Measurements from ENCODE around the gene IGFL1.
"Not testable (repeated sequence)": the region's sequence is repeated elsewhere in the genome, so short reads cannot be mapped to it uniquely, and the experiment has no call there.

The IGFL1 gene

DNA sequence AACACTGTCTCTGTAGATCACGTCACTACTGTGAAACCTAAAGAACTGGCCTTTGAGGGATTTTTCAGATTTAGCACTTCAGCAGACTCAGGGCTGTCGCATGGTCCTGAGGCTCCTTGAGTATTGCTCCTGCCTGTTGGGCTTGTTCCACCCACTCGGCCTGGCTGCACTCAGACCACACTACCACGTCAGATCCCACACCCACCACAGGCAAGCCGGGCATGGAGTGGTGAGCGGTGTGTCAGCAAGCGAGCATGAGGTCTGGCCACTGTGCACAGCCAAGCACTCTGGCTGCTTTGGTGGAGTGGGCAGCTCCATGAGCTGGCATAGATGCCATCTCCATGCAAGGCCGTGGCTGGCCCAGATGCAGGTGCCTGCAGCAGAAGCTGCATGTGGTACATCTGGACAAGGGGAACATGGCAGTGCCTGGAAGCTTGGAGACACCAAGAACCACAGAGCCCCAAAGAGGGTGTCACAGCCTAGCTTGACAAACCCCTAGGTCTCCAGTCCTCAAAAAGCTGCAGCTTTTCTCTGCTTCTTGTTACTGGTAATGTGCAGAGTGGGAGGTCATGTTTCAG is 9.4 kb upstream of the IGFL1 start:
- H3K36me3 ChIP-seq (ENCODE audit: control insufficient read depth in 1 of 2, insufficient read depth in 2 of 2, low read length in 2 of 2), result no peaks in the 10 kb centered on the region
- no peak overlapping the region for H3K27ac ChIP-seq (ENCODE audit: low read depth, low read length)
- no peak overlapping the region for H4K12ac ChIP-seq (ENCODE audit: low read depth, low read length)
- no peak overlapping the region for H3K4me2 ChIP-seq (ENCODE audit: low read length)
- no peak overlapping the region for H2BK5ac ChIP-seq (ENCODE audit: low read depth, low read length, poor library complexity)
- no peak overlapping the region for H4K91ac ChIP-seq (ENCODE audit: low read depth, low read length)
- H2BK120ac ChIP-seq (ENCODE audit: insufficient read depth, low read length, poor library complexity), result no peak overlapping the region
- H2BK12ac ChIP-seq (ENCODE audit: low read length), result no peak overlapping the region
- no peak overlapping the region for H3K9ac ChIP-seq (ENCODE audit: low read length)
- no peak overlapping the region for H3K23ac ChIP-seq (ENCODE audit: low read length)
- no peak overlapping the region for H2AFZ ChIP-seq (ENCODE audit: insufficient read depth, low read length, poor library complexity)
- no peak overlapping the region for H3K4me3 ChIP-seq (ENCODE audit: low read depth, low read length)
- no peaks in the 10 kb centered on the region for H3K27me3 ChIP-seq (ENCODE audit: insufficient read depth, low read length)
- H4K8ac ChIP-seq (ENCODE audit: low read depth, low read length), result no peak overlapping the region
- no peak for DNase-seq
- H3K9me3 ChIP-seq (ENCODE audit: insufficient read depth, low read depth, low read length), result no peaks in the 10 kb centered on the region
- H3K79me1 ChIP-seq (ENCODE audit: low read length), result no peaks in the 10 kb centered on the region
- no peak overlapping the region for H3K18ac ChIP-seq (ENCODE audit: low read length)
- H3K4ac ChIP-seq (ENCODE audit: low read depth, low read length), result no peak overlapping the region
- no CpG with 5 or more reads among the region's 8 CpGs for WGBS (ENCODE audit: extremely low coverage, insufficient coverage, insufficient read length)
- no peak overlapping the region for H2AK5ac ChIP-seq (ENCODE audit: low read length)
- H3K79me2 ChIP-seq (ENCODE audit: control insufficient read depth, insufficient read depth, low read length, poor library complexity), result no peaks in the 10 kb centered on the region
- H3K4me1 ChIP-seq (ENCODE audit: control insufficient read depth in 1 of 2, insufficient read depth in 2 of 2, low read length in 2 of 2), result peaks cover 0 to 6% of the 10 kb centered on the region in 2 experiments
- H3K14ac ChIP-seq (ENCODE audit: low read length), result no peak overlapping the region

DNA sequence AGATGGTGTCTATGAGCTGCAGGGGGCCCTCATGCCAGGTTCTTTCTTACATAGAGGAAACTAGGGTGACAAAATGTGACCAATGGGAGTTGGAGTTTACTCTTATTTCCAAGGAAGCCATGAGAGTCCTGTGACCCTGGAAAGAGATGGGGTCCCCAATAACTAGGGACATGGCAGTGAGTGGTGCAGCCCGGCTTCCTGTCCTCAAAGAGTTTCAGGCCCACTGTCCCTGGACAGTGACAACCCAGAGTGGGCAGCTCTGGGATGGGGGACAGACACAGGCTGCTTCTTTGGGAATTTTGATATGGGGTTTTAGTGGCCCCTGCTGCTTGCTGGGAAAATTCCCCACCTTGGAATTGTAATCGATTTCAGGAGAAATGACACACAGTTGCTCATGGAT is 8.4 kb upstream of the IGFL1 start:
- no peak overlapping the region for H4K8ac ChIP-seq (ENCODE audit: low read depth, low read length)
- no peak overlapping the region for H2AFZ ChIP-seq (ENCODE audit: insufficient read depth, low read length, poor library complexity)
- peaks cover 5 to 12% of the 10 kb centered on the region in 2 experiments for H3K4me1 ChIP-seq (ENCODE audit: control insufficient read depth in 1 of 2, insufficient read depth in 2 of 2, low read length in 2 of 2)
- no peak overlapping the region for H2BK12ac ChIP-seq (ENCODE audit: low read length)
- no peak overlapping the region for H2BK120ac ChIP-seq (ENCODE audit: insufficient read depth, low read length, poor library complexity)
- H3K79me2 ChIP-seq (ENCODE audit: control insufficient read depth, insufficient read depth, low read length, poor library complexity), result no peaks in the 10 kb centered on the region
- H4K12ac ChIP-seq (ENCODE audit: low read depth, low read length), result no peak overlapping the region
- H3K23ac ChIP-seq (ENCODE audit: low read length), result no peak overlapping the region
- no peak overlapping the region for H3K14ac ChIP-seq (ENCODE audit: low read length)
- H3K4ac ChIP-seq (ENCODE audit: low read depth, low read length), result no peak overlapping the region
- H3K9ac ChIP-seq (ENCODE audit: low read length), result no peak overlapping the region
- DNase-seq, result no peak
- no peaks in the 10 kb centered on the region for H3K79me1 ChIP-seq (ENCODE audit: low read length)
- H4K91ac ChIP-seq (ENCODE audit: low read depth, low read length), result no peak overlapping the region
- no peaks in the 10 kb centered on the region for H3K9me3 ChIP-seq (ENCODE audit: insufficient read depth, low read depth, low read length)
- no CpG with 5 or more reads among the region's 2 CpGs for WGBS (ENCODE audit: extremely low coverage, insufficient coverage, insufficient read length)
- no peak overlapping the region for H2AK5ac ChIP-seq (ENCODE audit: low read length)
- no peak overlapping the region for H3K27ac ChIP-seq (ENCODE audit: low read depth, low read length)
- no peak overlapping the region for H2BK5ac ChIP-seq (ENCODE audit: low read depth, low read length, poor library complexity)
- H3K18ac ChIP-seq (ENCODE audit: low read length), result no peak overlapping the region
- no peak overlapping the region for H3K4me2 ChIP-seq (ENCODE audit: low read length)
- no peak overlapping the region for H3K4me3 ChIP-seq (ENCODE audit: low read depth, low read length)
- H3K27me3 ChIP-seq (ENCODE audit: insufficient read depth, low read length), result no peaks in the 10 kb centered on the region
- H3K36me3 ChIP-seq (ENCODE audit: control insufficient read depth in 1 of 2, insufficient read depth in 2 of 2, low read length in 2 of 2), result no peaks in the 10 kb centered on the region

DNA sequence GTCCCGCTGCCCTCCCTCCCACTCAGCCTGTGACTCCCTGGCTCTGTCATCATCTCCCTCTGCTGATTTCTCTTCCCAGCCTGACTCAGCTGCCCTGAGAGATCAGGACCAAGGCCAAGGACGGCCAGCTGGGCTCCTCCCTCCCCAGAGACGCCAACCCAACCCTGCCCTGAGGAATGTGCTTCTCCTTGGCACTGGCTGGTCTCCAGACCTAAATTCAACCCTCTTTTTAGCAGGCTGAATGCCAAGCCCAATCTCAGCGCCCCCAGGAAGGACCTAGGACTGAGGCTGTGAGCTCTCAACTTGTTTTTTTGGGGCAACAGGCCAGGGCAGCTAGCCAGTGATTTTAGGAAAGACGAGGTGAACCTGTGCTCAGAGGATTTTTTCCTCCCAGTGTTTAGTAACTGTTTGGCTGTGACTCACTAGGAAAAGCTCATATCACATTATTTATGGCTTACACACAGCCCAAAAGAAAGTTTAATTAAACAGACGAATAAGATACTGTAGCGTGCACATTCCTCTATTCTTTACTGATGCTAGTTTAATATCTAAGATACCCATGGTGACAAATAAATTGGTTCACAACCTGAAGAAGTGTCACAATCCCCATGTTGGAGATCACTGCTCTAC is 7.4 kb upstream of the IGFL1 start:
- Histone ChIP-seq H3K79me1 (ENCODE audit: low read length) (no peaks in the 10 kb centered on the region), H4K91ac (ENCODE audit: low read depth, low read length) (no peak overlapping the region), H3K27ac (ENCODE audit: low read depth, low read length) (no peak overlapping the region), H3K4me1 (ENCODE audit: control insufficient read depth in 1 of 2, insufficient read depth in 2 of 2, low read length in 2 of 2) (peaks cover 11 to 19% of the 10 kb centered on the region in 2 experiments), H4K8ac (ENCODE audit: low read depth, low read length) (no peak overlapping the region), H4K12ac (ENCODE audit: low read depth, low read length) (no peak overlapping the region), H3K9ac (ENCODE audit: low read length) (no peak overlapping the region), H3K27me3 (ENCODE audit: insufficient read depth, low read length) (no peaks in the 10 kb centered on the region), H3K9me3 (ENCODE audit: insufficient read depth, low read depth, low read length) (no peaks in the 10 kb centered on the region), H3K18ac (ENCODE audit: low read length) (no peak overlapping the region), H3K4me2 (ENCODE audit: low read length) (no peak overlapping the region), H3K23ac (ENCODE audit: low read length) (no peak overlapping the region), H3K4ac (ENCODE audit: low read depth, low read length) (no peak overlapping the region), H3K4me3 (ENCODE audit: low read depth, low read length) (no peak overlapping the region), H3K79me2 (ENCODE audit: control insufficient read depth, insufficient read depth, low read length, poor library complexity) (no peaks in the 10 kb centered on the region), H2AFZ (ENCODE audit: insufficient read depth, low read length, poor library complexity) (no peak overlapping the region), H2BK120ac (ENCODE audit: insufficient read depth, low read length, poor library complexity) (no peak overlapping the region), H3K14ac (ENCODE audit: low read length) (no peak overlapping the region), H2BK12ac (ENCODE audit: low read length) (no peak overlapping the region), H3K36me3 (ENCODE audit: control insufficient read depth in 1 of 2, insufficient read depth in 2 of 2, low read length in 2 of 2) (no peaks in the 10 kb centered on the region), H2BK5ac (ENCODE audit: low read depth, low read length, poor library complexity) (no peak overlapping the region), H2AK5ac (ENCODE audit: low read length) (no peak overlapping the region)
- DNase-seq, result peak; percentile 59 to 71
- WGBS (ENCODE audit: extremely low coverage, insufficient coverage, insufficient read length), result no CpG with 5 or more reads among the region's 7 CpGs

DNA sequence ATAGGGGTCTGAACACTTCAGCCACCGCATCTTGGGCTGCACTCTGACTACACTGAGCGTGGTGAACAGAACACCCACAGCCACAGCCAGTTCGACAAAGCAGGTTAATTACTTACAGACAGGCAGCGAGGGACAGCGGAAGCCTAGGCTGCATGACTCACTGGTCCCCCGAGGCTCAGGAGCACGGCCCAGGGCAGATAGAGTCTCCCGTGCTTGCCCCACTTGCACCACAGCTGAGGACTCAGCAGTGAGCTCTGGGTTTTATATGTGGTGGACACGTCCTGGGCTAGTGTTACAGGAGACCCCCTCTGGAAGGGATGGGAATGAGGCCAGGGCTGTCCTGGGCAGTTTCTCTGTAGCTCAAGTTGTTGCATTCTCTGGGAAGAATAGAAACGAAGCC is 5.8 kb upstream of the IGFL1 start:
- not testable (repeated sequence) for H3K23ac ChIP-seq (ENCODE audit: low read length); H3K79me1 ChIP-seq (ENCODE audit: low read length); H4K12ac ChIP-seq (ENCODE audit: low read depth, low read length); H3K79me2 ChIP-seq (ENCODE audit: control insufficient read depth, insufficient read depth, low read length, poor library complexity); H2BK5ac ChIP-seq (ENCODE audit: low read depth, low read length, poor library complexity); H4K91ac ChIP-seq (ENCODE audit: low read depth, low read length); H3K36me3 ChIP-seq (ENCODE audit: control insufficient read depth in 1 of 2, insufficient read depth in 2 of 2, low read length in 2 of 2); H3K27me3 ChIP-seq (ENCODE audit: insufficient read depth, low read length); H3K4me2 ChIP-seq (ENCODE audit: low read length); H3K4me3 ChIP-seq (ENCODE audit: low read depth, low read length); H3K14ac ChIP-seq (ENCODE audit: low read length); H2BK12ac ChIP-seq (ENCODE audit: low read length); H3K4ac ChIP-seq (ENCODE audit: low read depth, low read length); H2AFZ ChIP-seq (ENCODE audit: insufficient read depth, low read length, poor library complexity); H3K27ac ChIP-seq (ENCODE audit: low read depth, low read length); H2BK120ac ChIP-seq (ENCODE audit: insufficient read depth, low read length, poor library complexity); H4K8ac ChIP-seq (ENCODE audit: low read depth, low read length); H3K18ac ChIP-seq (ENCODE audit: low read length); H3K9ac ChIP-seq (ENCODE audit: low read length); H3K9me3 ChIP-seq (ENCODE audit: insufficient read depth, low read depth, low read length); H2AK5ac ChIP-seq (ENCODE audit: low read length)
- WGBS (ENCODE audit: extremely low coverage, insufficient coverage, insufficient read length), result no CpG with 5 or more reads among the region's 10 CpGs
- peak; percentile 62 to 69 for DNase-seq
- H3K4me1 ChIP-seq (ENCODE audit: control insufficient read depth in 1 of 2, insufficient read depth in 2 of 2, low read length in 2 of 2), result peaks cover 13 to 19% of the 10 kb centered on the region in 2 experiments

Data from trophoblast cell (in vitro differentiated cells and primary cell).